CD8-positive, alpha-beta memory T cell (primary cell): ENCODE measurements around the gene RXYLT1. TPM values are rescaled to one million over a fixed set of nuclear protein-coding genes. Genes with fewer than 3 reads are reported as not detected.
A peak's percentile ranks its signal among the peaks of the same experiment; 100 is the strongest.
"Not testable (repeated sequence)": the region's sequence is repeated elsewhere in the genome, so short reads cannot be mapped to it uniquely, and the experiment has no call there.

Source experiments
- CTCF ChIA-PET: fragments of 350-600 bp; sonication (Branson Sonifier 250); formaldehyde crosslinking; loops from one replicate; lab custom pipeline; 2021; ENCODE audit warnings: antibody characterized with exemption; lab: Charles Lee
- POLR2A ChIA-PET: fragments of 350-600 bp; sonication (Branson Sonifier 250); formaldehyde crosslinking; loops from one replicate; lab custom pipeline; 2021; ENCODE audit warnings: antibody characterized with exemption; lab: Charles Lee
- DNase-seq, 5 donors: peaks; one replicate each; pipeline versions ENCODE4 v3.0.0 to v3.0.0-alpha.2; 2020 to 2022; ENCODE audit warnings: mixed read lengths in 1 of 5
- H3K27ac ChIP-seq: one replicate; pipeline ENCODE4 v1.7.0; 2013; ENCODE audit warnings: low read depth, mild to moderate bottlenecking, low read length, moderate library complexity
- H3K27me3 ChIP-seq: 2 replicates; pipeline ENCODE4 v1.7.0; 2013; ENCODE audit warnings: low read length, mild to moderate bottlenecking; ENCODE audit not compliant: insufficient read depth, poor library complexity, severe bottlenecking
- H3K36me3 ChIP-seq: 2 replicates; pipeline ENCODE4 v1.7.0; 2013; ENCODE audit warnings: mild to moderate bottlenecking, low read length, moderate library complexity; ENCODE audit not compliant: insufficient read depth
- H3K4me1 ChIP-seq: 2 replicates; pipeline ENCODE4 v1.7.0; 2013; ENCODE audit warnings: mild to moderate bottlenecking, low read length, moderate library complexity; ENCODE audit not compliant: insufficient read depth
- H3K4me3 ChIP-seq: 2 replicates; pipeline ENCODE4 v1.7.0; 2013; ENCODE audit warnings: mild to moderate bottlenecking, low read length
- H3K9me3 ChIP-seq: 2 replicates; pipeline ENCODE4 v1.7.0; 2013; ENCODE audit warnings: mild to moderate bottlenecking, low read length
- H3K27ac Mint-ChIP-seq, 8 donors: one replicate each; pipeline ENCODE4 v1.8.0; 2020 to 2021; ENCODE audit warnings: mixed read lengths in 8 of 8, mild to moderate bottlenecking in 6 of 8, inconsistent platforms in 3 of 8, moderate library complexity in 3 of 8
- H3K27me3 Mint-ChIP-seq, 2 donors: one replicate each; pipeline ENCODE4 v1.8.0; 2020 to 2021; ENCODE audit warnings: mixed read lengths in 2 of 2, mild to moderate bottlenecking in 1 of 2, moderate library complexity in 1 of 2
- H3K36me3 Mint-ChIP-seq, 3 donors: one replicate each; pipeline ENCODE4 v1.8.0; 2020 to 2021; ENCODE audit warnings: mixed read lengths in 3 of 3, inconsistent platforms in 1 of 3, mild to moderate bottlenecking in 1 of 3
- H3K4me1 Mint-ChIP-seq, 3 donors: one replicate each; pipeline ENCODE4 v1.8.0; 2020 to 2021; ENCODE audit warnings: mixed read lengths in 3 of 3, inconsistent platforms in 1 of 3, mild to moderate bottlenecking in 1 of 3
- H3K4me3 Mint-ChIP-seq, 7 donors: one replicate each; pipeline ENCODE4 v1.8.0; 2020 to 2021; ENCODE audit warnings: mixed read lengths in 7 of 7, mild to moderate bottlenecking in 6 of 7, moderate library complexity in 4 of 7, inconsistent platforms in 2 of 7
- H3K9me3 Mint-ChIP-seq, 5 donors: one replicate each; pipeline ENCODE4 v1.8.0; 2020 to 2022; ENCODE audit warnings: mixed read lengths in 5 of 5, mild to moderate bottlenecking in 3 of 5, moderate library complexity in 2 of 5, inconsistent platforms in 1 of 5
- polyA plus RNA-seq: library from polyadenylated mRNA; unstranded; fragments of 300-500 nt; fragmentation: Illumina TruSeq; gene quantifications from one replicate; pipeline ENCODE4 v1.2.3, GENCODE V29; 2021
- total RNA-seq, 2 experiments: library from RNA; stranded (reverse); gene quantifications; one replicate each; pipeline ENCODE4 v1.2.3, GENCODE V29; 2021

RXYLT1 gene
- total and polyA plus RNA-seq, 3 experiments from 2014 or later, result 19.2 to 32.3 (median 30.3) TPM

GRCh38 chr12:63836936-63837335, 57.2 kb downstream of the RXYLT1 start:
- POLR2A ChIA-PET, result no interaction called here
- Mint-ChIP-seq H3K36me3 (no peaks in the 10 kb centered on the region), H3K27ac (no peak overlapping the region), H3K4me3 (no peak overlapping the region), H3K27me3 (peaks cover 0 to 7% of the 10 kb centered on the region in 2 donors), H3K4me1 (no peaks in the 10 kb centered on the region), H3K9me3 (no peaks in the 10 kb centered on the region)
- CTCF ChIA-PET, result no interaction called here
- DNase-seq, result no peak
- no peak overlapping the region for H3K4me3 ChIP-seq
- H3K27ac ChIP-seq, result no peak overlapping the region
- no peaks in the 10 kb centered on the region for H3K27me3 ChIP-seq
- no peaks in the 10 kb centered on the region for H3K4me1 ChIP-seq
- H3K9me3 ChIP-seq, result no peaks in the 10 kb centered on the region
- no peaks in the 10 kb centered on the region for H3K36me3 ChIP-seq

GRCh38 chr12:63838411-63838810, 58.7 kb downstream of the RXYLT1 start:
- Mint-ChIP-seq H3K9me3 (no peaks in the 10 kb centered on the region), H3K27me3 (peaks cover 0 to 7% of the 10 kb centered on the region in 2 donors), H3K4me3 (no peak overlapping the region), H3K27ac (no peak overlapping the region), H3K4me1 (peaks cover 3 to 4% (median 4%) of the 10 kb centered on the region in 3 donors), H3K36me3 (no peaks in the 10 kb centered on the region)
- Histone ChIP-seq H3K4me1 (no peaks in the 10 kb centered on the region), H3K4me3 (no peak overlapping the region), H3K9me3 (no peaks in the 10 kb centered on the region), H3K27ac (no peak overlapping the region), H3K36me3 (no peaks in the 10 kb centered on the region), H3K27me3 (no peaks in the 10 kb centered on the region)
- DNase-seq, result no peak
- ChIA-PET CTCF (no interaction called here), POLR2A (no interaction called here)

DNA sequence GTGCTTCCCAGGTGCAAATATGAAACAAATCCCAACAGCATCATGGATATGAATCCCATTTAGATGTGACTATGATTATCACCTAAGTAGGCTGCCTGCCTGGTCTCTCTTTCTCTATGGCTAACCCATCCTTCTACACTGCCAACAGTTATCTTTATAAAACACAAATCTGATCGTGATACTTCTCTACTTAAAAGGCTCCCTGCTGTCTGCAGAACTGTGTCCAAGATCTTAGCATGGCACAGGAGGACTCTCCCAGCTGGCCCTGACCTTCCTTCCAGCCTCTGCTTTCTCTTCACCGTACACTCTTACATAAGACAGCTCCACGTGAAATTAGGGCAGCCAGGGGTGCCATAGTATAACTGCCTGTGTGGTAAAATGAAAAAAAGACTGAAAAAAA, 61.3 kb downstream of the RXYLT1 start:
- CTCF ChIA-PET, result no interaction called here
- no peaks in the 10 kb centered on the region for H3K36me3 ChIP-seq

GRCh38 chr12:63841571-63841970, 61.9 kb downstream of the RXYLT1 start:
- Histone ChIP-seq H3K4me3 (no peak overlapping the region), H3K27me3 (peaks cover 10% of the 10 kb centered on the region), H3K36me3 (no peaks in the 10 kb centered on the region), H3K27ac (no peak overlapping the region), H3K4me1 (peaks cover 7% of the 10 kb centered on the region), H3K9me3 (no peaks in the 10 kb centered on the region)
- peak overlapping the region in 1 of 8 donors; percentile 7 for H3K27ac Mint-ChIP-seq
- H3K36me3 Mint-ChIP-seq, result no peaks in the 10 kb centered on the region
- POLR2A ChIA-PET, result no interaction called here
- no peaks in the 10 kb centered on the region for H3K9me3 Mint-ChIP-seq
- CTCF ChIA-PET, result no interaction called here
- H3K4me3 Mint-ChIP-seq, result peak overlapping the region in 3 of 7 donors; percentile 16 to 51 (median 41)
- H3K27me3 Mint-ChIP-seq, result peaks cover 11 to 14% of the 10 kb centered on the region in 2 donors
- peaks cover 8 to 11% (median 11%) of the 10 kb centered on the region in 3 donors for H3K4me1 Mint-ChIP-seq
- DNase-seq, result no peak

More for the DNA sequence above, 61.3 kb downstream of the RXYLT1 start:
- Histone ChIP-seq H3K4me1 (peaks cover 7% of the 10 kb centered on the region), H3K27ac (no peak overlapping the region), H3K27me3 (peaks cover 10% of the 10 kb centered on the region), H3K4me3 (no peak overlapping the region), H3K9me3 (no peaks in the 10 kb centered on the region)
- Mint-ChIP-seq H3K9me3 (no peaks in the 10 kb centered on the region), H3K4me3 (no peak overlapping the region), H3K27me3 (peaks cover 11 to 12% of the 10 kb centered on the region in 2 donors), H3K27ac (no peak overlapping the region), H3K36me3 (no peaks in the 10 kb centered on the region), H3K4me1 (peaks cover 8 to 11% (median 11%) of the 10 kb centered on the region in 3 donors)
- DNase-seq, result no peak
- POLR2A ChIA-PET, result no interaction called here

DNA sequence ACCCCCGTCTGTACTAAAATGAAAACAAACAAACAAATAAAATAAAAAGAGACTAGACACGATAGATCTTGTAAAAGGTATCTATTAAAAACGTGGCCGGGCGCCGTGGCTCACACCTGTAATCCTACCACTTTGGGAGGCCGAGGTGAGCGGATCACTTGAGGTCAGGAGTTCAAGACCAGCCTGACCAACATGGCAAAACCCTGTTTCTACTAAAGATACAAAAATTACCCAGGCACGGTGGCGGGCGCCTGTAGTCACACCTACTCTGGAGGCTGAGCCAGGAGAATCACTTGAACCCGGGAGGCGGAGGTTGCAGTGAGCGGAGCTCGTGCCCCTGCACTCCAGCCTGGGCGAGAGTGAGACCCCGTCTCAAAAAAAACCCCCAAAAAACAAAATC, 63.0 kb downstream of the RXYLT1 start:
- H3K27me3 ChIP-seq, H3K9me3 ChIP-seq, H3K36me3 Mint-ChIP-seq, H3K4me1 ChIP-seq, POLR2A ChIA-PET, H3K27ac ChIP-seq, H3K36me3 ChIP-seq, H3K4me3 ChIP-seq, H3K9me3 Mint-ChIP-seq, DNase-seq: not testable (repeated sequence)
- H3K4me1 Mint-ChIP-seq, result peaks cover 8 to 11% (median 11%) of the 10 kb centered on the region in 3 donors
- H3K27ac Mint-ChIP-seq, result peak overlapping the region in 3 of 8 donors; percentile 19 to 46 (median 29)
- peaks cover 11 to 16% of the 10 kb centered on the region in 2 donors for H3K27me3 Mint-ChIP-seq
- CTCF ChIA-PET, result interaction anchor here (0.6 to 3.0 kb wide), 4 partner anchors 10 to 419 kb away, joined by 3 to 32 read pairs (median 13); no protein-coding TSS in a partner anchor
- peak overlapping the region; percentile 56 to 80 (median 68) for H3K4me3 Mint-ChIP-seq

DNA sequence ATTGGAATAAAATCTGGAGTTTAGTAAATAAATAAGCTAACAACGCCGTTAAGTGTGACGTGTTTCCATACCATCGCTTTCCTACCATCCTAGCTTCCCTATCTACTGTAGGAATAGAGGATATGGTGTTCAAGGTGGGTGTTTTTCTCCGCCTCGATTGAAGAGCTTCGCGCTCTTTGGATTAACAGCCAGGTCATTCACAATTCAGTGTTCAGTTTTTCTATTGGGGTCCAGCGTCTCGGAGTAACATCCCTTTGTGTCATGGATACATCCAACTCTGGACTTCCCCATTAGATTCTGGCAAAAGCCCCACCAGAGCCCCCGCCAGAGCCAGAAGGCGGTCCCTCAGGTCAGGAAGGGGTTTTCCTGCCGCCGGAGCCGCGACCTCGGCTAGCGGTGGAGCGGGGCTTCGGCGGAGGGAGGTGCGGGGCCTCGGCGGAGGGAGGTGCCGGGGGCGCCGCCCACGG, 63.6 kb downstream of the RXYLT1 start:
- Histone ChIP-seq H3K27ac (no peak overlapping the region), H3K4me1 (peaks cover 7% of the 10 kb centered on the region), H3K4me3 (peak overlapping the region; percentile 62), H3K36me3 (no peaks in the 10 kb centered on the region), H3K27me3 (peaks cover 10% of the 10 kb centered on the region), H3K9me3 (no peaks in the 10 kb centered on the region)
- H3K4me3 Mint-ChIP-seq, result peak overlapping the region; percentile 56 to 80 (median 73)
- no peaks in the 10 kb centered on the region for H3K9me3 Mint-ChIP-seq
- DNase-seq, result peak in 1 of 5 donors; percentile 34
- H3K27me3 Mint-ChIP-seq, result peaks cover 11 to 19% of the 10 kb centered on the region in 2 donors
- no peaks in the 10 kb centered on the region for H3K36me3 Mint-ChIP-seq
- POLR2A ChIA-PET, result no interaction called here
- H3K27ac Mint-ChIP-seq, result peak overlapping the region in 6 of 8 donors; percentile 3 to 87 (median 38)
- CTCF ChIA-PET, result interaction anchor here (0.6 to 3.0 kb wide), 6 partner anchors 10 to 548 kb away, joined by 3 to 32 read pairs (median 6); no protein-coding TSS in a partner anchor
- H3K4me1 Mint-ChIP-seq, result peaks cover 8 to 11% (median 11%) of the 10 kb centered on the region in 3 donors

- peak; percentile 63 to 87 (median 76) for DNase-seq
- Mint-ChIP-seq H3K27me3 (peaks cover 10 to 19% of the 10 kb centered on the region in 2 donors), H3K4me1 (peaks cover 8 to 11% (median 11%) of the 10 kb centered on the region in 3 donors), H3K4me3 (peak overlapping the region; percentile 52 to 83 (median 71)), H3K36me3 (no peaks in the 10 kb centered on the region), H3K27ac (peak overlapping the region in 3 of 8 donors; percentile 33 to 84 (median 46)), H3K9me3 (no peaks in the 10 kb centered on the region)
- H3K27me3 ChIP-seq, result peaks cover 10% of the 10 kb centered on the region
- no peaks in the 10 kb centered on the region for H3K36me3 ChIP-seq
- POLR2A ChIA-PET, result interaction anchor here (0.5 to 0.6 kb wide), 2 partner anchors 10 to 244 kb away, joined by 3 read pairs; no protein-coding TSS in a partner anchor
- H3K4me1 ChIP-seq, result peaks cover 7% of the 10 kb centered on the region
- CTCF ChIA-PET, result interaction anchor here (0.9 to 3.0 kb wide), 12 partner anchors 11 to 549 kb away, joined by 3 to 32 read pairs (median 4); no protein-coding TSS in a partner anchor
- peak overlapping the region; percentile 62 for H3K4me3 ChIP-seq
- H3K27ac ChIP-seq, result no peak overlapping the region
- H3K9me3 ChIP-seq, result no peaks in the 10 kb centered on the region
Measured at GRCh38 chr12:63843721-63844390, 64.1 kb downstream of the RXYLT1 start.
